Tibial nerve (tissue), 4 donors: ENCODE results near the gene P2RX7. TPM values are rescaled to one million over a fixed set of nuclear protein-coding genes. Genes with fewer than 3 reads are reported as not detected.
A peak's percentile ranks its signal among the peaks of the same experiment; 100 is the strongest.

Experiments used
- DNase-seq, 2 donors: peaks; one replicate each; pipeline ENCODE4 v3.0.0-alpha.2; 2019; ENCODE audit warnings: low spot score in 2 of 2
- H3K27ac ChIP-seq, 4 donors: fragments of 200-600 bp; sonication (generic) in 3 of 4; one replicate each; pipeline ENCODE4 v1.5.1; 2017 to 2019; ENCODE audit warnings: mild to moderate bottlenecking in 1 of 4
- H3K27me3 ChIP-seq, 2 donors: fragments of 200-600 bp; sonication (generic) in 1 of 2; one replicate each; pipeline versions ENCODE4 v1.5.1 to v1.6.0; 2017 to 2019
- H3K36me3 ChIP-seq, 3 donors: fragments of 200-600 bp; sonication (generic); one replicate each; pipeline ENCODE4 v1.5.1; 2018 to 2019
- H3K4me1 ChIP-seq, 4 donors: fragments of 200-600 bp; sonication (generic) in 3 of 4; one replicate each; pipeline ENCODE4 v1.5.1; 2017 to 2019
- H3K4me3 ChIP-seq, 4 donors: fragments of 200-600 bp; sonication (generic) in 3 of 4; one replicate each; pipeline ENCODE4 v1.5.1; 2017 to 2019; ENCODE audit warnings: mild to moderate bottlenecking in 1 of 4, moderate library complexity in 1 of 4
- H3K9me3 ChIP-seq, 4 donors: fragments of 200-600 bp; sonication (generic) in 3 of 4; one replicate each; pipeline ENCODE4 v1.5.1; 2017 to 2019
- EP300 ChIP-seq, 2 donors: sonication (generic); formaldehyde crosslinking; IDR thresholded peaks; one replicate each; pipeline ENCODE4 v1.6.1; 2017; ENCODE audit warnings: antibody characterized with exemption in 2 of 2, mild to moderate bottlenecking in 1 of 2
- POLR2A ChIP-seq, 2 donors: fragments of 450-650 bp; IDR thresholded peaks; one replicate each; pipeline ENCODE4 v1.6.1; 2017; ENCODE audit warnings: antibody characterized with exemption in 2 of 2, mild to moderate bottlenecking in 2 of 2, moderate library complexity in 2 of 2
- WGBS, 2 donors: methylation state at CpG; one replicate each; pipeline ENCODE4 v1.1.5; 2018; 5-methylcytosine and 5-hydroxymethylcytosine counted together
- total RNA-seq, 4 donors: library from RNA; depleted of rRNA; stranded (reverse); fragments of >200 nt; gene quantifications; one replicate each; pipeline ENCODE4 v1.1.0, GENCODE V29; 2016
- TF ChIP-seq, protein P1 (sequence below), 5 experiments: fragments of 200-600 bp in 3 of 5; fragments of 450-650 bp in 2 of 5; sonication (generic) in 3 of 5; IDR thresholded peaks; one replicate each; pipeline ENCODE4 v1.5.1; 2016 to 2019; ENCODE audit warnings: antibody characterized with exemption in 5 of 5, mild to moderate bottlenecking in 3 of 5, moderate library complexity in 2 of 5

Gene P2RX7
- total RNA-seq, 4 donors from 2014 or later = 5.2 to 13.8 (median 9.5) TPM

DNA sequence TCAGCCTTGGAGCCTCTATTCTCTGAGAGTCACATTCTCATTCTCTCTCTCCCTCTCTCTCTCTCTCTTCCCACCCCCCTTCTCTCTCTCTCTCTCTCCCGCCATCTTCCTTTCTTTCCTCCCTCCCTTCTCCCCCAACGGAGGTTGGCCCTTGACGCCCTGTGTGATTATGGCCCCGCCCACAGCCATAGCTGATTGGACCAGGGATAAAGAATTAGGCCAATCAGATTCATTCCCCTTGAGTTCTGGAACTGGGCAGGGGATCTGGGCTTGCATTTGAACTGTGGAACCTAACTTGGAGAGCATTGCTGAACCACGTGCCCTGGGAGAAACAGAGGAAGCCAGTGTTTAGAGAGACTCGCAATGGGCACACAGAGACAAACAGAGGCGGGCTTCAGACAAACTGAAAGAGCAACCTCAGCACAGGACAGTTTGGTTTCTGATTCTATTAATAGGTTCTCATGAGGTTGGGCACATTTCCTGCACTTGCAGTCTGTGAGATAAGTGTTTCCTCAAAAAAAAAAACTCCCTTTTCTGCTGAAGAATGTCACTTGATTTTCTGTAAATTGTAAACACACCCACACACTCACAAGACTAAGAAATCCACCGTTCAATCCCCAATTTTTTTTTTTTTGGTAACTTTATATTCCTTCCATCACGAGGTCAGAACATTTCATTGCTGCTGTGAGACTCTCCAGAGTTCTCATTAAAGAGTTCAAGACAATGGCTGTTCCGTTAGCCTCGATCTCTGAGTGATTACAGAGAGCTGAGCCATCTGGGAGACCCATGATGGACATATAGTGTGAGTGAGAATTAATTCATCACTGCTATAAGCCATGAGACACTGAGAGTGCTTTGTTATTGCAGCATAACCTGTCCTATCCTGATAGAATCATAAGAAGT, 3.5 kb upstream of the P2RX7 start:
- no peaks in the 10 kb centered on the region for H3K9me3 ChIP-seq
- H3K36me3 ChIP-seq = no peaks in the 10 kb centered on the region
- WGBS, 2 donors = 6 to 9% methylated on average over 11 of the region's 11 CpGs
- H3K4me1 ChIP-seq = peaks cover 0 to 56% (median 23%) of the 10 kb centered on the region in 4 donors
- TF ChIP-seq, protein P1, sequence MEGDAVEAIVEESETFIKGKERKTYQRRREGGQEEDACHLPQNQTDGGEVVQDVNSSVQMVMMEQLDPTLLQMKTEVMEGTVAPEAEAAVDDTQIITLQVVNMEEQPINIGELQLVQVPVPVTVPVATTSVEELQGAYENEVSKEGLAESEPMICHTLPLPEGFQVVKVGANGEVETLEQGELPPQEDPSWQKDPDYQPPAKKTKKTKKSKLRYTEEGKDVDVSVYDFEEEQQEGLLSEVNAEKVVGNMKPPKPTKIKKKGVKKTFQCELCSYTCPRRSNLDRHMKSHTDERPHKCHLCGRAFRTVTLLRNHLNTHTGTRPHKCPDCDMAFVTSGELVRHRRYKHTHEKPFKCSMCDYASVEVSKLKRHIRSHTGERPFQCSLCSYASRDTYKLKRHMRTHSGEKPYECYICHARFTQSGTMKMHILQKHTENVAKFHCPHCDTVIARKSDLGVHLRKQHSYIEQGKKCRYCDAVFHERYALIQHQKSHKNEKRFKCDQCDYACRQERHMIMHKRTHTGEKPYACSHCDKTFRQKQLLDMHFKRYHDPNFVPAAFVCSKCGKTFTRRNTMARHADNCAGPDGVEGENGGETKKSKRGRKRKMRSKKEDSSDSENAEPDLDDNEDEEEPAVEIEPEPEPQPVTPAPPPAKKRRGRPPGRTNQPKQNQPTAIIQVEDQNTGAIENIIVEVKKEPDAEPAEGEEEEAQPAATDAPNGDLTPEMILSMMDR (IDR thresholded peaks at IDR 0.05) = peak in 1 of 5 experiments; percentile 9
- TF ChIP-seq EP300 (IDR thresholded peaks at IDR 0.05) (peak; percentile 64 to 87), POLR2A (IDR thresholded peaks at IDR 0.05) (peak in 1 of 2 donors; percentile 54)
- H3K27ac ChIP-seq = peak overlapping the region; percentile 70 to 93 (median 86)
- no peaks in the 10 kb centered on the region for H3K27me3 ChIP-seq
- peak overlapping the region in 2 of 4 donors; percentile 21 for H3K4me3 ChIP-seq
- peak; percentile 80 to 82 for DNase-seq

DNA sequence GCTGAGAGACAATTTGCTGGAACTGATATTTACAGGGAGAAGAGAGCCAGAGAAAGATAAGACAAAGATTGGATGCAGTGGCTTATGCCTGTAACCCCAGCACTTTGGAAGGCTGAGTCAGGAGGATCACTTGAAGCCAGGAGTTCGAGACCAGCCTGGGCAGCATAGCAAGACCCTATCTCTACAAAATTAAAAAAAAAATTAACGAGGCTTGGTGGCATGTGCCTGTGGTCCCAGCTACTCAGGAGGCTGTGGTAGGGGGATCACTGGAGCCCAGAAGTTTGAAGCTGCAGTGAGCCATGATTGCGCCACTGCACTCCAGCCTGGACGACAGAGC, 2.9 kb upstream of the P2RX7 start:
- no peaks in the 10 kb centered on the region for H3K9me3 ChIP-seq
- H3K27ac ChIP-seq = peak overlapping the region; percentile 70 to 93 (median 86)
- TF ChIP-seq EP300 (IDR thresholded peaks at IDR 0.05) = no peak
- no peak for TF ChIP-seq POLR2A (IDR thresholded peaks at IDR 0.05)
- TF ChIP-seq, protein P1 (IDR thresholded peaks at IDR 0.05) = no peak
- H3K36me3 ChIP-seq = no peaks in the 10 kb centered on the region
- peaks cover 0 to 62% (median 26%) of the 10 kb centered on the region in 4 donors for H3K4me1 ChIP-seq
- WGBS, 2 donors = 87 to 97% methylated on average over 4 of the region's 4 CpGs
- peak overlapping the region in 2 of 4 donors; percentile 21 for H3K4me3 ChIP-seq
- no peak for DNase-seq
- H3K27me3 ChIP-seq = no peaks in the 10 kb centered on the region

DNA sequence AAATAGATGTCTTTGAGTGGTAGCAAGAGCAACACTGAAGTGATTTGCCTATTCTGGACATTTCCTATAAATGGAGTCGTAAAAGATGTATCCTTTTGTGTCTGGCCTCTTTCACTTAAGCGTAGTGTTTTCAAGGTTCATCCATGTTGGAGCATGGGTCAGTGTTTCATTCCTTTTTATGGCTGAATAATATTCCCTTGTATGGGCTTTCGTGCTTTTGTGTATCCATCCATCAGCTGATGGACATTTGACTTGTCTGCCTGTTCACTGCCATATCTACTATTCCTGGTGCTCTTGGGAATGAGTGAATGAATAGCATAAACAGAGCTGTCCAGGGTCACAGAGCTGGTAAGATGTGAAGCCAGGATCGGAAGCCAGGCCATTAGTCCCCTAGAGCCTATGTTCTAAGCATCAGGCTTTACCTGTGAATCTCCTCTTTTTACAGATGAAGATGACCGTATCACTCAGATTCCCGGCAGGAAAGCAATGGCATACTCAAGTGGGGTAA, 1.8 kb upstream of the P2RX7 start:
- 75 to 88% methylated on average over 6 of the region's 6 CpGs for WGBS, 2 donors
- Histone ChIP-seq H3K4me3 (no peak overlapping the region), H3K9me3 (no peaks in the 10 kb centered on the region), H3K4me1 (peaks cover 0 to 66% (median 26%) of the 10 kb centered on the region in 4 donors), H3K36me3 (no peaks in the 10 kb centered on the region), H3K27ac (peak overlapping the region; percentile 61 to 93 (median 86)), H3K27me3 (no peaks in the 10 kb centered on the region)
- DNase-seq = no peak
- TF ChIP-seq, protein P1 (IDR thresholded peaks at IDR 0.05) = no peak
- TF ChIP-seq EP300 (IDR thresholded peaks at IDR 0.05) = no peak
- no peak for TF ChIP-seq POLR2A (IDR thresholded peaks at IDR 0.05)

DNA sequence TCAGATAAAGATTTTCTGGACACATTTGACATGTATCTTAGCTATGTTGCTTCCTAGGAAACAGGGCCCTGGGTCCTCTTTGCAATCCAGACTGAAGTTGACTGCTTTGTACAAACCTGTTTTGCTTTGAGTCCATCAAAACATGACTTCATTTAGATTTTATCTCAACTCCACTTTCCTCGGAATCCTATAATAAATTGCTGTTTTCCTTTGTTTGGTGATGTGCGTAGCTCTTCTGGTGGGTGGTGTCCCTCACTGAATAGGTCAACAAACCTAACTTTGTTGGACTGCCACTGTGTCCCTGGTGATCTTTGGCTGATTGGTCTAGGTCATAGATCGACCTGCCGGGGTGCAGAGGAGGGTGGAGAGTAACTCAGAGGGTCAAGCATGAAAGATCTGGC, 735 bp upstream of the P2RX7 start:
- Histone ChIP-seq H3K27ac (peak overlapping the region; percentile 61 to 93 (median 86)), H3K4me3 (peak overlapping the region in 1 of 4 donors; percentile 63), H3K36me3 (no peaks in the 10 kb centered on the region), H3K27me3 (no peaks in the 10 kb centered on the region), H3K4me1 (peaks cover 0 to 65% (median 26%) of the 10 kb centered on the region in 4 donors), H3K9me3 (no peaks in the 10 kb centered on the region)
- WGBS, 2 donors = 27 to 33% methylated on average over 4 of the region's 4 CpGs
- TF ChIP-seq EP300 (IDR thresholded peaks at IDR 0.05) (no peak), POLR2A (IDR thresholded peaks at IDR 0.05) (no peak)
- TF ChIP-seq, protein P1 (IDR thresholded peaks at IDR 0.05) = no peak
- DNase-seq = no peak

DNA sequence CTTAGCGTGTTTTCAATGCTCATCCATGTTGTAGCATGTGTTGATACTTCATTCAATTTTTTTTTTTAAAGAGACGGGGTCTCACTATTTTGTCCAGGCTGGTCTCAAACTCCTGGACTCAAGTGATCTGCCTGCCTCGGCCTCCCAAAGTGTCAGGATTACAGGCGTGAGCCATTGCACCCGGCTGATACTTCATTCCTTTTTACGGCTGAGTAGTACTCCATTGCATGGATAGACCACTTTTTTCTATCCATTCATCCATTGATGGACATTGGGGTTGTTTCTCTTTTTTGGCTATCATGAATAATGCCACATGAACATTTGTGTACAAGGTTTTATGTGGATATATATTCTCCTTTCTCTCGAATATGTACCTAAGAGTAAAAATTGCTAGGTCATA, 1.2 kb downstream of the P2RX7 start:
- Histone ChIP-seq H3K36me3 (peaks cover 0 to 12% (median 0%) of the 10 kb centered on the region in 3 donors), H3K27ac (peak overlapping the region; percentile 61 to 93 (median 86)), H3K4me1 (peaks cover 0 to 52% (median 24%) of the 10 kb centered on the region in 4 donors), H3K9me3 (no peaks in the 10 kb centered on the region), H3K27me3 (no peaks in the 10 kb centered on the region), H3K4me3 (peak overlapping the region; percentile 43 to 63 (median 54))
- no peak for TF ChIP-seq EP300 (IDR thresholded peaks at IDR 0.05)
- TF ChIP-seq POLR2A (IDR thresholded peaks at IDR 0.05) = no peak
- TF ChIP-seq, protein P1 (IDR thresholded peaks at IDR 0.05) = no peak
- 85 to 91% methylated on average over 7 of the region's 7 CpGs for WGBS, 2 donors
- DNase-seq = no peak
